ENCODE measurements around the gene PIP5K1A.

- TF ChIP-seq POLR2A (IDR thresholded peaks at IDR 0.05): no peak
- TF ChIP-seq CTCF (IDR thresholded peaks at IDR 0.05): no peak
Measured at GRCh38 chr1:151165281-151165737, 33.0 kb upstream of the PIP5K1A start.

All from uterus (tissue), 2 donors.